BLaER1 (cell line): ENCODE data around the gene SULF2.
A peak's percentile ranks its signal among the peaks of the same experiment; 100 is the strongest.

Experiments used
- H3K27ac ChIP-seq: shearing (Covaris generic); formaldehyde crosslinking; 2 replicates; pipeline ENCODE4 v1.8.1; 2022
- H3K27me3 ChIP-seq: shearing (Covaris generic); formaldehyde crosslinking; 2 replicates; pipeline ENCODE4 v1.8.1; 2022
- H3K36me3 ChIP-seq: shearing (Covaris generic); formaldehyde crosslinking; 2 replicates; pipeline ENCODE4 v1.8.1; 2022
- H3K4me1 ChIP-seq: shearing (Covaris generic); formaldehyde crosslinking; 2 replicates; pipeline ENCODE4 v1.8.1; 2022
- H3K4me2 ChIP-seq: shearing (Covaris generic); formaldehyde crosslinking; 2 replicates; pipeline ENCODE4 v1.8.1; 2022
- H3K4me3 ChIP-seq: shearing (Covaris generic); formaldehyde crosslinking; 2 replicates; pipeline ENCODE4 v1.8.1; 2022
- H3K9ac ChIP-seq: shearing (Covaris generic); formaldehyde crosslinking; 2 replicates; pipeline ENCODE4 v1.8.1; 2022
- H3K9me3 ChIP-seq: shearing (Covaris generic); formaldehyde crosslinking; 2 replicates; pipeline ENCODE4 v1.8.1; 2022
- H4K20me1 ChIP-seq: shearing (Covaris generic); formaldehyde crosslinking; 2 replicates; pipeline ENCODE4 v1.8.1; 2022
- Cebpa-rat ChIP-seq: shearing (Covaris generic); IDR thresholded peaks from 2 replicates; pipeline ENCODE4 v1.8.1; 2022

The SULF2 gene

GRCh38 chr20:47687095-47687987 lies 97.9 kb downstream of the SULF2 start:
- no peaks in the 10 kb centered on the region for H3K27me3 ChIP-seq
- H3K27ac ChIP-seq: no peak overlapping the region
- TF ChIP-seq Cebpa-rat: no peak
- no peak overlapping the region for H3K9ac ChIP-seq
- no peaks in the 10 kb centered on the region for H3K9me3 ChIP-seq
- peaks cover 31% of the 10 kb centered on the region for H3K4me1 ChIP-seq
- H3K4me2 ChIP-seq: peak overlapping the region; percentile 60
- H3K4me3 ChIP-seq: no peak overlapping the region
- H4K20me1 ChIP-seq: no peaks in the 10 kb centered on the region
- H3K36me3 ChIP-seq: no peaks in the 10 kb centered on the region

GRCh38 chr20:47686545-47686944 lies 98.7 kb downstream of the SULF2 start:
- Histone ChIP-seq H3K4me2 (peak overlapping the region; percentile 60), H3K4me3 (no peak overlapping the region), H3K36me3 (no peaks in the 10 kb centered on the region), H3K27me3 (no peaks in the 10 kb centered on the region), H3K27ac (no peak overlapping the region), H3K9me3 (no peaks in the 10 kb centered on the region), H4K20me1 (no peaks in the 10 kb centered on the region), H3K4me1 (peaks cover 39% of the 10 kb centered on the region), H3K9ac (no peak overlapping the region)
- no peak for TF ChIP-seq Cebpa-rat

- H3K36me3 ChIP-seq: no peaks in the 10 kb centered on the region
- no peak overlapping the region for H3K4me2 ChIP-seq
- no peaks in the 10 kb centered on the region for H3K9me3 ChIP-seq
- no peak overlapping the region for H3K9ac ChIP-seq
- H4K20me1 ChIP-seq: no peaks in the 10 kb centered on the region
- H3K4me3 ChIP-seq: no peak overlapping the region
- no peak for TF ChIP-seq Cebpa-rat
- peaks cover 42% of the 10 kb centered on the region for H3K4me1 ChIP-seq
- H3K27me3 ChIP-seq: no peaks in the 10 kb centered on the region
- no peak overlapping the region for H3K27ac ChIP-seq
These were observed 100.8 kb downstream of the SULF2 start for GRCh38 chr20:47684306-47685080.

- TF ChIP-seq Cebpa-rat: no peak
- Histone ChIP-seq H3K27ac (no peak overlapping the region), H3K4me2 (peak overlapping the region; percentile 61), H3K4me1 (peaks cover 38% of the 10 kb centered on the region), H3K27me3 (no peaks in the 10 kb centered on the region), H3K9me3 (no peaks in the 10 kb centered on the region), H4K20me1 (no peaks in the 10 kb centered on the region), H3K9ac (no peak overlapping the region), H3K36me3 (no peaks in the 10 kb centered on the region), H3K4me3 (no peak overlapping the region)
These were observed 102.4 kb downstream of the SULF2 start for GRCh38 chr20:47682916-47683315.

- Histone ChIP-seq H3K4me1 (peaks cover 38% of the 10 kb centered on the region), H3K36me3 (no peaks in the 10 kb centered on the region), H3K27ac (no peak overlapping the region)
These were observed 103.1 kb downstream of the SULF2 start for GRCh38 chr20:47682028-47682783.

GRCh38 chr20:47680804-47681529 lies 104.3 kb downstream of the SULF2 start:
- H3K9me3 ChIP-seq: no peaks in the 10 kb centered on the region
- TF ChIP-seq Cebpa-rat: no peak
- no peaks in the 10 kb centered on the region for H4K20me1 ChIP-seq
- H3K4me2 ChIP-seq: no peak overlapping the region
- no peak overlapping the region for H3K27ac ChIP-seq
- H3K4me1 ChIP-seq: peaks cover 32% of the 10 kb centered on the region
- no peaks in the 10 kb centered on the region for H3K27me3 ChIP-seq
- no peaks in the 10 kb centered on the region for H3K36me3 ChIP-seq
- no peak overlapping the region for H3K4me3 ChIP-seq
- H3K9ac ChIP-seq: no peak overlapping the region

More at GRCh38 chr20:47682028-47682783, 103.1 kb downstream of the SULF2 start:
- Histone ChIP-seq H3K9me3 (no peaks in the 10 kb centered on the region), H3K4me3 (no peak overlapping the region), H3K4me2 (peak overlapping the region; percentile 61), H4K20me1 (no peaks in the 10 kb centered on the region), H3K27me3 (no peaks in the 10 kb centered on the region), H3K9ac (no peak overlapping the region)
- TF ChIP-seq Cebpa-rat: no peak

GRCh38 chr20:47679462-47679861 lies 105.8 kb downstream of the SULF2 start:
- no peak for TF ChIP-seq Cebpa-rat
- Histone ChIP-seq H3K4me1 (peaks cover 32% of the 10 kb centered on the region), H3K36me3 (no peaks in the 10 kb centered on the region), H3K9me3 (no peaks in the 10 kb centered on the region), H3K4me2 (no peak overlapping the region), H3K4me3 (no peak overlapping the region), H4K20me1 (no peaks in the 10 kb centered on the region), H3K27ac (no peak overlapping the region), H3K9ac (no peak overlapping the region), H3K27me3 (no peaks in the 10 kb centered on the region)

GRCh38 chr20:47678536-47678935 lies 106.7 kb downstream of the SULF2 start:
- Histone ChIP-seq H4K20me1 (no peaks in the 10 kb centered on the region), H3K27me3 (no peaks in the 10 kb centered on the region), H3K9me3 (no peaks in the 10 kb centered on the region), H3K9ac (no peak overlapping the region), H3K27ac (no peak overlapping the region), H3K4me2 (no peak overlapping the region), H3K4me1 (peaks cover 32% of the 10 kb centered on the region), H3K4me3 (no peak overlapping the region), H3K36me3 (no peaks in the 10 kb centered on the region)
- TF ChIP-seq Cebpa-rat: no peak
